ENCODE results near the gene SLC18B1. TPM values are rescaled to one million over a fixed set of nuclear protein-coding genes. Genes with fewer than 3 reads are reported as not detected.

SLC18B1 gene
- total and polyA plus RNA-seq, 2 of the 13 experiments (the other 11 are each of a cell fraction or from before 2014, with no cell fraction given): 11.4 to 13.8 TPM

DNA sequence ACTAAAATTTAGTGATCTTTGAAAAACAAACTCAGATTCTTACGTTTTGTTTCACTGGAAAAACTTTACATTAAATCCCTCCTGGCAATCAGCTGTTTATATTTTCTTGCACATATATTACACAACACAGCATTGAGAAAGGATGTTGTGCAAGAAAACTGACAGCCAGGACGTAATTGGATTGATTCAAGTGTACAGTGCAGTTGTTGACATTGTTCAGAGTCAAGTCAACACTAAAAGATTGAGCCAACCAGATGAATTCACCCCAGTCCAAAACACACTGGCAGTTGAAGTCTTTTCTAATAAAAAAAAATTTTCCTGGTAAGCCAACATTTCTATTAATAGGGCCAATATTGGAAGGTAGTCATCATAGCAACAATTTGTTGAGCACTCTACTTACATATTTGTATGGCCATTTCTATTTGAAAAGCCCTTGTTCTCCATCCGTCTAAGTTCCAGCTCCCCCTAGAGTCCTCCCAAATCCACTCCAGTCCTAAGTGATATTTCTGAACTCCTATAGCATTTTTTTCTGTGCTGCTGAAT is 63.7 kb downstream of the SLC18B1 start (continued):
- 0 out of 2 replicates have a peak, but pooled peaks have one; percentile 47 for TF ChIP-seq ZNF441 (CRISPR knock-in tag; IDR thresholded peaks at IDR 0.05; ENCODE audit: borderline replicate concordance)
- TF ChIP-seq FIP1L1 (IDR thresholded peaks at IDR 0.05; ENCODE audit: borderline replicate concordance, insufficient read depth, low read depth, low read length): no peak
- no peak for TF ChIP-seq POLR2AphosphoS5 (IDR thresholded peaks at IDR 0.05; ENCODE audit: low read depth, low read length)
- TF ChIP-seq, protein P1, sequence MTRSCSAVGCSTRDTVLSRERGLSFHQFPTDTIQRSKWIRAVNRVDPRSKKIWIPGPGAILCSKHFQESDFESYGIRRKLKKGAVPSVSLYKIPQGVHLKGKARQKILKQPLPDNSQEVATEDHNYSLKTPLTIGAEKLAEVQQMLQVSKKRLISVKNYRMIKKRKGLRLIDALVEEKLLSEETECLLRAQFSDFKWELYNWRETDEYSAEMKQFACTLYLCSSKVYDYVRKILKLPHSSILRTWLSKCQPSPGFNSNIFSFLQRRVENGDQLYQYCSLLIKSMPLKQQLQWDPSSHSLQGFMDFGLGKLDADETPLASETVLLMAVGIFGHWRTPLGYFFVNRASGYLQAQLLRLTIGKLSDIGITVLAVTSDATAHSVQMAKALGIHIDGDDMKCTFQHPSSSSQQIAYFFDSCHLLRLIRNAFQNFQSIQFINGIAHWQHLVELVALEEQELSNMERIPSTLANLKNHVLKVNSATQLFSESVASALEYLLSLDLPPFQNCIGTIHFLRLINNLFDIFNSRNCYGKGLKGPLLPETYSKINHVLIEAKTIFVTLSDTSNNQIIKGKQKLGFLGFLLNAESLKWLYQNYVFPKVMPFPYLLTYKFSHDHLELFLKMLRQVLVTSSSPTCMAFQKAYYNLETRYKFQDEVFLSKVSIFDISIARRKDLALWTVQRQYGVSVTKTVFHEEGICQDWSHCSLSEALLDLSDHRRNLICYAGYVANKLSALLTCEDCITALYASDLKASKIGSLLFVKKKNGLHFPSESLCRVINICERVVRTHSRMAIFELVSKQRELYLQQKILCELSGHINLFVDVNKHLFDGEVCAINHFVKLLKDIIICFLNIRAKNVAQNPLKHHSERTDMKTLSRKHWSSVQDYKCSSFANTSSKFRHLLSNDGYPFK (CRISPR knock-in tag; IDR thresholded peaks at IDR 0.05; ENCODE audit: borderline replicate concordance): no peak
- 0 out of 2 replicates have a peak, but pooled peaks have one; percentile 23 for TF ChIP-seq ZNF607 (CRISPR knock-in tag; IDR thresholded peaks at IDR 0.05; ENCODE audit: borderline replicate concordance)
- no peak for TF ChIP-seq KMT2A (CRISPR knock-in tag; IDR thresholded peaks at IDR 0.05)
- TF ChIP-seq, protein P2, sequence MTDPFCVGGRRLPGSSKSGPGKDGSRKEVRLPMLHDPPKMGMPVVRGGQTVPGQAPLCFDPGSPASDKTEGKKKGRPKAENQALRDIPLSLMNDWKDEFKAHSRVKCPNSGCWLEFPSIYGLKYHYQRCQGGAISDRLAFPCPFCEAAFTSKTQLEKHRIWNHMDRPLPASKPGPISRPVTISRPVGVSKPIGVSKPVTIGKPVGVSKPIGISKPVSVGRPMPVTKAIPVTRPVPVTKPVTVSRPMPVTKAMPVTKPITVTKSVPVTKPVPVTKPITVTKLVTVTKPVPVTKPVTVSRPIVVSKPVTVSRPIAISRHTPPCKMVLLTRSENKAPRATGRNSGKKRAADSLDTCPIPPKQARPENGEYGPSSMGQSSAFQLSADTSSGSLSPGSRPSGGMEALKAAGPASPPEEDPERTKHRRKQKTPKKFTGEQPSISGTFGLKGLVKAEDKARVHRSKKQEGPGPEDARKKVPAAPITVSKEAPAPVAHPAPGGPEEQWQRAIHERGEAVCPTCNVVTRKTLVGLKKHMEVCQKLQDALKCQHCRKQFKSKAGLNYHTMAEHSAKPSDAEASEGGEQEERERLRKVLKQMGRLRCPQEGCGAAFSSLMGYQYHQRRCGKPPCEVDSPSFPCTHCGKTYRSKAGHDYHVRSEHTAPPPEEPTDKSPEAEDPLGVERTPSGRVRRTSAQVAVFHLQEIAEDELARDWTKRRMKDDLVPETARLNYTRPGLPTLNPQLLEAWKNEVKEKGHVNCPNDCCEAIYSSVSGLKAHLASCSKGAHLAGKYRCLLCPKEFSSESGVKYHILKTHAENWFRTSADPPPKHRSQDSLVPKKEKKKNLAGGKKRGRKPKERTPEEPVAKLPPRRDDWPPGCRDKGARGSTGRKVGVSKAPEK (CRISPR knock-in tag; IDR thresholded peaks at IDR 0.05; ENCODE audit: borderline replicate concordance): peak; percentile 78; the same call in 1 of the 2 replicates
- TF ChIP-seq ZEB1 (IDR thresholded peaks at IDR 0.05; ENCODE audit: insufficient replicate concordance, low read depth): no peak
- TF ChIP-seq, protein P3, sequence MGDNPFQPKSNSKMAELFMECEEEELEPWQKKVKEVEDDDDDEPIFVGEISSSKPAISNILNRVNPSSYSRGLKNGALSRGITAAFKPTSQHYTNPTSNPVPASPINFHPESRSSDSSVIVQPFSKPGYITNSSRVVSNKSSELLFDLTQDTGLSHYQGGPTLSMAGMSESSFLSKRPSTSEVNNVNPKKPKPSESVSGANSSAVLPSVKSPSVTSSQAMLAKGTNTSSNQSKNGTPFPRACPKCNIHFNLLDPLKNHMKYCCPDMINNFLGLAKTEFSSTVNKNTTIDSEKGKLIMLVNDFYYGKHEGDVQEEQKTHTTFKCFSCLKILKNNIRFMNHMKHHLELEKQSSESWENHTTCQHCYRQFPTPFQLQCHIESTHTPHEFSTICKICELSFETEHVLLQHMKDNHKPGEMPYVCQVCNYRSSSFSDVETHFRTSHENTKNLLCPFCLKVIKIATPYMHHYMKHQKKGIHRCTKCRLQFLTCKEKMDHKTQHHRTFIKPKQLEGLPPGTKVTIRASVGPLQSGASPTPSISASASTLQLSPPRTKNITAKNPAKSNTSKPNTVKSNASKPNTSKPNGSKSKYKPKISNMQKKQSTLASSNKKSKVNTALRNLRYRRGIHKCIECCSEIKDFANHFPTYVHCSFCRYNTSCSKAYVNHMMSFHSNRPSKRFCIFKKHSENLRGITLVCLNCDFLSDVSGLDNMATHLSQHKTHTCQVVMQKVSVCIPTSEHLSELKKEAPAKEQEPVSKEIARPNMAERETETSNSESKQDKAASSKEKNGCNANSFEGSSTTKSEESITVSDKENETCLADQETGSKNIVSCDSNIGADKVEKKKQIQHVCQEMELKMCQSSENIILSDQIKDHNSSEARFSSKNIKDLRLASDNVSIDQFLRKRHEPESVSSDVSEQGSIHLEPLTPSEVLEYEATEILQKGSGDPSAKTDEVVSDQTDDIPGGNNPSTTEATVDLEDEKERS (CRISPR knock-in tag; IDR thresholded peaks at IDR 0.05): peak; percentile 50; the same call in 1 of the 2 replicates
- peak; percentile 95 for TF ChIP-seq ZNF644 (CRISPR knock-in tag; IDR thresholded peaks at IDR 0.05; ENCODE audit: low read depth)
- TF ChIP-seq MXD4 (CRISPR knock-in tag; IDR thresholded peaks at IDR 0.05): peak; percentile 64
- peak; percentile 100 for TF ChIP-seq CEBPB (IDR thresholded peaks at IDR 0.05; ENCODE audit: borderline replicate concordance, low read depth, low read length)
- peak; percentile 92 for TF ChIP-seq SAP130 (CRISPR knock-in tag; IDR thresholded peaks at IDR 0.05; ENCODE audit: low read depth)
- TF ChIP-seq SMARCE1 (IDR thresholded peaks at IDR 0.05; ENCODE audit: borderline replicate concordance): 0 out of 2 replicates have a peak, but pooled peaks have one; percentile 11
- peak; percentile 63; the same call in 1 of the 2 replicates for TF ChIP-seq DNMT3B (CRISPR knock-in tag; conservative IDR thresholded peaks at IDR 0.05)
- TF ChIP-seq ESRRA (CRISPR knock-in tag; IDR thresholded peaks at IDR 0.05; ENCODE audit: low read depth): 0 out of 2 replicates have a peak, but pooled peaks have one; percentile 71
- TF ChIP-seq ZNF451 (CRISPR knock-in tag; IDR thresholded peaks at IDR 0.05): no peak
- TF ChIP-seq ZNF772 (CRISPR knock-in tag; IDR thresholded peaks at IDR 0.05): peak; percentile 66; the same call in 1 of the 2 replicates
- TF ChIP-seq TCF7 (IDR thresholded peaks at IDR 0.05; ENCODE audit: low read depth): peak; percentile 79
- TF ChIP-seq ZNF501 (CRISPR knock-in tag; IDR thresholded peaks at IDR 0.05): no peak
- TF ChIP-seq, protein P4, sequence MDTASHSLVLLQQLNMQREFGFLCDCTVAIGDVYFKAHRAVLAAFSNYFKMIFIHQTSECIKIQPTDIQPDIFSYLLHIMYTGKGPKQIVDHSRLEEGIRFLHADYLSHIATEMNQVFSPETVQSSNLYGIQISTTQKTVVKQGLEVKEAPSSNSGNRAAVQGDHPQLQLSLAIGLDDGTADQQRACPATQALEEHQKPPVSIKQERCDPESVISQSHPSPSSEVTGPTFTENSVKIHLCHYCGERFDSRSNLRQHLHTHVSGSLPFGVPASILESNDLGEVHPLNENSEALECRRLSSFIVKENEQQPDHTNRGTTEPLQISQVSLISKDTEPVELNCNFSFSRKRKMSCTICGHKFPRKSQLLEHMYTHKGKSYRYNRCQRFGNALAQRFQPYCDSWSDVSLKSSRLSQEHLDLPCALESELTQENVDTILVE (CRISPR knock-in tag; IDR thresholded peaks at IDR 0.05): peak; percentile 90

Data from HepG2 (cell line).